SJSA1 (cell line): ENCODE measurements around the gene GALNT15. TPM values are rescaled to one million over a fixed set of nuclear protein-coding genes. Genes with fewer than 3 reads are reported as not detected.
A peak's percentile ranks its signal among the peaks of the same experiment; 100 is the strongest.

Experiments
- DNase-seq, 2 experiments: peaks; one replicate each; pipeline ENCODE4 v3.0.0-alpha.2; 2015 to 2020; ENCODE audit warnings: low spot score in 2 of 2, low read depth in 1 of 2
- H3K27ac ChIP-seq: fragments of 250-450 bp; sonication (Bioruptor Pico); 2 replicates; pipeline ENCODE4 v1.5.1; 2020; ENCODE audit warnings: mild to moderate bottlenecking, moderate library complexity
- H3K27me3 ChIP-seq: fragments of 250-450 bp; sonication (Bioruptor Pico); replicated peaks from 2 replicates; pipeline ENCODE4 v1.5.1; 2020; ENCODE audit warnings: mild to moderate bottlenecking, moderate library complexity
- H3K36me3 ChIP-seq: fragments of 250-450 bp; sonication (Bioruptor Pico); 2 replicates; pipeline ENCODE4 v1.5.1; 2020; ENCODE audit warnings: mild to moderate bottlenecking
- H3K4me1 ChIP-seq: fragments of 250-450 bp; sonication (Bioruptor Pico); replicated peaks from 2 replicates; pipeline ENCODE4 v1.6.1; 2021; ENCODE audit warnings: mild to moderate bottlenecking
- H3K4me3 ChIP-seq: fragments of 250-450 bp; sonication (Bioruptor Pico); 2 replicates; pipeline ENCODE4 v1.5.1; 2020; ENCODE audit warnings: mild to moderate bottlenecking
- H3K9me3 ChIP-seq: fragments of 250-450 bp; sonication (Bioruptor Pico); replicated peaks from 2 replicates; pipeline ENCODE4 v1.5.1; 2020; ENCODE audit warnings: mild to moderate bottlenecking
- total RNA-seq: library from RNA; depleted of rRNA; stranded (reverse); fragments of >200 nt; shearing (Covaris generic); gene quantifications from 2 replicates; pipeline ENCODE4 v1.2.3, GENCODE V29; 2014

The GALNT15 gene
- total RNA-seq, 1 experiment from 2014 or later: 1.3 TPM

DNA sequence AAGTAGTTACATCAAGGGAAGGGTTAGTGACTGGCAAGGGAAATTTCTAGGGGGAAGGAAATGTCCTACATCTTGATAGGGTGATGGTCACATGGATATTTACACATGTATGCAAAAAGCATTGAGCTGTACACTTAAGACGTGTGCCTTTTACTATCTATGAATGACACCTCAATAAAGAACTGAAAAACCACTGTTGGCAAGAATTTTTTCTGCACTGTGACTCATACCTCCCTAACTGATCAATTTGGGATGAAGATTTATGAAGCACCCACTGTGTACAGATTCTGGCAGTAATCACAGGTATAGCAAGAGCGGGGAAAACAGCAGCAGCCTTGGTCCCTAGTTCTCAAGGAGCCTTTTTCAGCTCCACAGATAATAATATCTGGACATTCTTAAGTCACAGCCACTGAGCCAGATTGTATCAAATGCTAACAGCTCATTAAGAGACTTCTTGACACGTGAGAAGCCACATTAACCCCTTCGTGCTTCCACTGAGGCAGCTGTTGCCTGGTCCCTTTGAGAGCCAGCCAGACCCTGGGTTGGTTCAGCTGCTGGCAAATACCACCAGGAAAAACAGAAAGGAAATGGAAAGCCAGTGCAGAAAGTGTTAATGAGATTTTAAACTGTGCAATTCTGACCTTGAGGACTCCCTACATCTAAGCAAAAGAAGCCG is 32.0 kb upstream of the GALNT15 start:
- no peaks in the 10 kb centered on the region for H3K9me3 ChIP-seq
- no peaks in the 10 kb centered on the region for H3K36me3 ChIP-seq
- peaks cover 80% of the 10 kb centered on the region for H3K4me1 ChIP-seq
- H3K27me3 ChIP-seq: no peaks in the 10 kb centered on the region
- no peak overlapping the region for H3K4me3 ChIP-seq
- H3K27ac ChIP-seq: peak overlapping the region; percentile 76
- no peak for DNase-seq

DNA sequence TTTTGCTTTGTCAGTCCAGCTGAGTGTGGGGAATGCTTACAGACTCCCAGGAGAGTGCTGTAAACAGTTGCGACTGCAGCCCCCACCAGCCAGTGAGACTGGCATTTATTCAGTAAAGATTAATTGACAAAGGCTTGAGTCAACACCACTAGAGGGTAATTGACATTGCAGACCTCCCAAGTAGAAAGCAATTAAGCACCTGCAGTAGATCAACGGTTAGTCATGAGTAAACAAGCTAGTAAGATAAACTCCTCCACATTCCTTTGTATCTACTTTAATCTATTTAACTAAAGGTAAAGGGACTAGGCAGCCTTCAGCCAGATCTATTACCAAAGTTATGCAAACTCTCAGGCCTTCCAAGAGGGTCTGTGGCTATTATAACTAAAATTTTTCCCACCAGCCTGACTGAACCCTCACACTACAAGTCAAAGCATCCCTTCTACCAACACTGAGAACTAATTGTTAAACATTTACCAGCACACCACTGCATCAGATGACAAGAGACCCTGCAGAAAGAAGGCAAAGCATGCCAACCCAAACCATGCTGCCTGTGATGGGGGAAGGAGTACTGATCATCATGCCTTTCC is 30.5 kb upstream of the GALNT15 start:
- Histone ChIP-seq H3K27ac (peak overlapping the region; percentile 76), H3K36me3 (no peaks in the 10 kb centered on the region), H3K9me3 (no peaks in the 10 kb centered on the region), H3K4me1 (peaks cover 94% of the 10 kb centered on the region), H3K4me3 (no peak overlapping the region), H3K27me3 (no peaks in the 10 kb centered on the region)
- DNase-seq: peak; percentile 82 to 92

DNA sequence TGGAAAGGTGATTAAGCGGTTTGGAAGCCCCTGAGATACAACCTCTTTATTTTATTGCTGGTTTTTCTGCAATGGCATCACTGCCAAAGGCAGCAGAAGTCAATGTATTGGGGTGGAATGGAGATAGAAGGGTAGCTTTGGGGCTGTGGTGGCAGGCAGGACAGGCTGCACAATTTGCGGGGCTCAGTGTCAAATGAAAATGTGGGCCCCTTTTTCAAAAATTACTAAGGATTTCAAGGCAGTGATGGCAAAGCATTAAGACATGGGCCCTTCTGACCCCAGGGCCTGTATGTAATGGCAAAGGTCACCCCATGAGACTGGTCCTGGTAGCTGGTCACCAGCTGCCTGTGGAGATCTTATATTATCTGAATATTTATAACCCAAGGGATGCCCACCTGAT is 29.3 kb upstream of the GALNT15 start:
- Histone ChIP-seq H3K36me3 (no peaks in the 10 kb centered on the region), H3K4me1 (peaks cover 93% of the 10 kb centered on the region), H3K27ac (peak overlapping the region; percentile 60), H3K4me3 (no peak overlapping the region), H3K27me3 (no peaks in the 10 kb centered on the region), H3K9me3 (no peaks in the 10 kb centered on the region)
- no peak for DNase-seq

DNA sequence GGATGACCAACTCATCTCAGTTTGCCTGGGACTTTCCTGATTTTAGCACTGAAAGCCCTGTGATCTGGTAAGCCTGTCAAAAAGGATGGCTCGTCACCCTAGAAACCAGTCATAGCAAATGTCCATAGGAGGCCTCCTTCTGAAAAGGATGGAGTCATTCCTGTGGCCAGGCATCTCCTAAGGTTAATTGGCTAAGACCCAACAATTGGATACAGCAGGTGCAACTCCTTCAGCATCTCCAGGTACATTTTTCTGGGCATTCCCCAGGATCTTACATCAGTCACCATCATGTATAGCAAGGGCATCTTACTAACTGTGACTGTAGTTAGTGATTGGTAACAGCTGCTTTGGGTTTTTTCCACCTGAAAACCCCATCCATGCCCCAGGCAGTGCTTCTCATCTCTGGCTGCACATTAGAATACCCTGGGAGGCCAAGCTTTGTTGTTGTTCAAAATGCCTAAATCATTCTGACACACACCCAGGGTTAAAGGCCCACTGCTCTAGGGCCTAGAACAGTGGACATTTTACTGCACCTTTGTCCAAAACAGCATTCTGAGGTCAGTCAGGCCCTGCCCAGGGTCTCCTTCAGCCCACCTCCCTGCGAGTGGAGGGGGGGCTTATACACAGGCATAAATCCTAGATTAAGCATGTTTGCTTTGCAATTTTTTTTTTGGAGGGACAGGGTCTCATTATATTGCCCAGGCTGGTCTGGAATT is 28.3 kb upstream of the GALNT15 start:
- H3K4me3 ChIP-seq: no peak overlapping the region
- no peaks in the 10 kb centered on the region for H3K36me3 ChIP-seq
- no peak for DNase-seq
- no peak overlapping the region for H3K27ac ChIP-seq
- H3K27me3 ChIP-seq: no peaks in the 10 kb centered on the region
- H3K9me3 ChIP-seq: no peaks in the 10 kb centered on the region
- H3K4me1 ChIP-seq: peaks cover 86% of the 10 kb centered on the region

DNA sequence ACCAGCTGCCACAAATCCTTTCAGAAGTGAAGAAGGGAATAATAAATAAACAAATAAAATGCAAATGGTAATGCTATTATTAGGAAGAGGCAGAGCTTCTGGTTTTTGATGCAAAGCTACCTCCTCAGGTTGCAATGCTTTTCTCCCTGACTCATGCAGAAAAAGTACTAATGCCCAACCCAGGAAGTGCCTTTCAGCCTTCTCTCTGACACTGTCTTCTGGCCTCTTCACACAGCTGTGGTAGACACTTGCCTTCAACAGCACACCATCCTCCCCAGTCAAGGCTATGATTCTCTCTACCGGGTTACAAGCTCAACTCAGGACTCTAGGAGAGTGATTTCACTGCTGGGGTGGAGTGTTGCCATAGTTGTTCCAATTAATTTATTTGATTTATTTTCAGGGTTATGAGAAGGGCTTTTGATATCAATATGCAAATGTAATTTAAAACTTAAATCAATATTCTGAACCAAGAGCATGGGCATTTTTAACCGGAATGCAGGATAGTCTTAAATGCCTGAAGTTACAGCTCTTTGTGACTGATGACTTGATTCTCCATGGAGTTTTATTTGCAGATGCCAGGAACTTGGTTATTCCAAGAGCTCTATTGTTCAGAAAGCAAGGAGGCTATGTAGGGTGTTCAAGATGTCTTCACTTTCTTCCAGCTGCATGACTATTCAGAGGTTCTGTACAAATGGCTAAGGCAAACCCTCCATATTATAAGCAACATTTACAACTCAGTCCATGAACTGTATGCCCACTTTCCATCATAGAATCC is 27.1 kb upstream of the GALNT15 start:
- Histone ChIP-seq H3K9me3 (no peaks in the 10 kb centered on the region), H3K36me3 (no peaks in the 10 kb centered on the region), H3K4me3 (no peak overlapping the region), H3K27ac (peak overlapping the region; percentile 41), H3K4me1 (peaks cover 75% of the 10 kb centered on the region), H3K27me3 (no peaks in the 10 kb centered on the region)
- DNase-seq: no peak

DNA sequence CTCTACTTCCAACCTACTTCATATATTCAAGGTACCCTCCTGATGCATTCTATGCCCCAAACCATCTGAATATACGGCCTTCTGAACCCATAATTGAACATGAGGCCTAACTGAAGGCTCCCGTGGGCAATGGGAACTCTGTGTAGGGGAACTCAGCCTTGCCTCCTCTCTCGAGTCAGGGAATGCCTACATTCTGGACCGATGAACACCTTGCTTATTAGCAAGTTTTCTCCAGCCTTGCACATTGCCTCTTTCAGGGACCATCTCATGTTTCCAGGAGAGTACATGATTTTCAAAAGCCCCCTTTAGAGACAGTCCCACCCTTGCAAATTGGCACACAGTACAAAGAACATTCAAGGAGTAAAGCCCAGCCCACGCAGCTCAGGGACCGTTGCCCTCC is 26.3 kb upstream of the GALNT15 start:
- DNase-seq: no peak
- no peak overlapping the region for H3K4me3 ChIP-seq
- H3K36me3 ChIP-seq: no peaks in the 10 kb centered on the region
- H3K27me3 ChIP-seq: no peaks in the 10 kb centered on the region
- no peaks in the 10 kb centered on the region for H3K9me3 ChIP-seq
- H3K27ac ChIP-seq: peak overlapping the region; percentile 42; the same call in 1 of the 2 replicates
- peaks cover 67% of the 10 kb centered on the region for H3K4me1 ChIP-seq

DNA sequence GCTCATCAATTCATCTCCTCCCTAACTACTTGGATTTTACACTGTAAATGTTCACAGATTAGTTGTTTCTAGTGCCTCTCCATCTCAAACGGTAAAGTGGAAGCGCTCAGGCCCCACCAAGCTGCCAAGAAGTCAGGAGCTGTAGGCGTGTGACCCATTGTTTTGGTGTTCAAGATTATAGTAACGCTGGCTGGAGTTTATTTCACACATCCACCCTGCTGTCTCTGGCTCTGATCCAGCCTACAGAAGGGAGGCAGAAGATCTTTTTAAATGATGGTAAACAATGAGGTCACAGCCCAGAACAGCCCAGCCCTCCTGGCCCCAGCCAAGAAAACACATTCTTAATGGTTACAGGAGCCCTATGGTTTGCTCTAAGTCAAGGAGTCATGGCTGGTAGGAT is 25.7 kb upstream of the GALNT15 start:
- no peaks in the 10 kb centered on the region for H3K27me3 ChIP-seq
- H3K9me3 ChIP-seq: 0 out of 2 replicates have a peak, but pooled peaks cover 3% of the 10 kb centered on the region
- DNase-seq: peak; percentile 82 to 83
- peak overlapping the region; percentile 42; the same call in 1 of the 2 replicates for H3K27ac ChIP-seq
- peaks cover 61% of the 10 kb centered on the region for H3K4me1 ChIP-seq
- no peaks in the 10 kb centered on the region for H3K36me3 ChIP-seq
- no peak overlapping the region for H3K4me3 ChIP-seq

DNA sequence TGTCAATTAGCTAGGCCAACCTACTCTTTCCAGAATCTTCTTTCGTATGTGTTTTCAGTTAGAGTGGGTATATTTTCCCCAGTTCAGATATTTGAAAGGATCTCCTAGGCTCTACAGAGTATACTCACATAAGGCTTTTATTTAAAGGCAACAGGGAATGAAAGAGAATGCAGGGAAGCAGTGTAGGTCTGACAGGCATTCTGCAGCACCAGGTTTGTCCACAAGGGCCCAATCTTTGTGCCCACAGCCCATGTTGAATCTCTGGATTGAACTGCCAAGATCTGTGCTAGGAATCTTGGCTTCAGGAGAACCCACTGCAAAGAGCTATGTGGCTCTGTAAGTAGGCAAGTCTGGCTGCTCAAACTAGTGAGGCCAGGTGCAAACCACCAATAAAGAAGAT is 24.2 kb upstream of the GALNT15 start:
- Histone ChIP-seq H3K36me3 (no peaks in the 10 kb centered on the region), H3K4me1 (peaks cover 46% of the 10 kb centered on the region), H3K27me3 (no peaks in the 10 kb centered on the region), H3K9me3 (0 out of 2 replicates have a peak, but pooled peaks cover 3% of the 10 kb centered on the region), H3K27ac (no peak overlapping the region), H3K4me3 (no peak overlapping the region)
- no peak for DNase-seq

DNA sequence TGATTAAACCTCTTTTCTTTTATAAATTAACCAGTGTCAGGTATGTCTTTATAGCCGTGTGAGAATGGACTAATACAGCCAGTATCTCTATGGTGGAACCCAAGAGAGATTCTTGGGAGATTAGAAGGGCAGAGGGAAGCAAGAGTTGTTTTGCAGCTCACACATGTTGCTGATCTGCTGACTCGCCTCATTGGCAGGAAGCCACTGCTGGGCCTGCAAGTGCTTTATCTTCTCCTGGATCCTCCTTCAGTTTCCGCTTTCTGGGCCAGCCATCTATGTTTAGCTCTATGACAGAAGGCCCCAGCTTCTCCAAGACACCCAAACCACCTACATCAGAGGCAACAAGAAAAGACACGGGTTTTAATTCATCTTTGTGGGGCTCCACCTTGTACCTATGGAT is 23.4 kb upstream of the GALNT15 start:
- Histone ChIP-seq H3K9me3 (0 out of 2 replicates have a peak, but pooled peaks cover 3% of the 10 kb centered on the region), H3K27me3 (no peaks in the 10 kb centered on the region), H3K4me3 (no peak overlapping the region), H3K4me1 (peaks cover 38% of the 10 kb centered on the region), H3K27ac (no peak overlapping the region), H3K36me3 (no peaks in the 10 kb centered on the region)
- DNase-seq: no peak

DNA sequence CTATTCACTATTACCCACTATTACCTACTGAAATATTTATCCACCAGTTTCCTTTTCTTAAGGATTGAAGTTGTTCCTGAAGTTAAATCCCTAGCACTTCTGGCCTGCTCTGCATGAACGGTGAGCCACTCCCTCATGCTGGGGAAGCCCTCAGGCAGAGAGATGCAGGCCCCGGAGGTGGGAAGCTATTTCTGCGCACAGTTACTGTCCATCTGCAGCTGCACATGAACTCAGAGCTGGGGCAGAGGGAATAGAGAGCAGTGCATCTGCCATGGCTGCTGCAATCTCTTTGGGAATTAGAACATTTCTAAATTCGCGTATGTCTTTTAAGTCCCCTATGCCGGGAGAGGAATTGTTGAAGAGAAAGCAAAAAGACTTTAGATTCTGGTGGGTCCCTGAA is 6.3 kb upstream of the GALNT15 start:
- Histone ChIP-seq H3K27me3 (no peaks in the 10 kb centered on the region), H3K36me3 (no peaks in the 10 kb centered on the region), H3K27ac (no peak overlapping the region), H3K9me3 (no peaks in the 10 kb centered on the region), H3K4me3 (no peak overlapping the region), H3K4me1 (peaks cover 4% of the 10 kb centered on the region)
- DNase-seq: no peak

DNA sequence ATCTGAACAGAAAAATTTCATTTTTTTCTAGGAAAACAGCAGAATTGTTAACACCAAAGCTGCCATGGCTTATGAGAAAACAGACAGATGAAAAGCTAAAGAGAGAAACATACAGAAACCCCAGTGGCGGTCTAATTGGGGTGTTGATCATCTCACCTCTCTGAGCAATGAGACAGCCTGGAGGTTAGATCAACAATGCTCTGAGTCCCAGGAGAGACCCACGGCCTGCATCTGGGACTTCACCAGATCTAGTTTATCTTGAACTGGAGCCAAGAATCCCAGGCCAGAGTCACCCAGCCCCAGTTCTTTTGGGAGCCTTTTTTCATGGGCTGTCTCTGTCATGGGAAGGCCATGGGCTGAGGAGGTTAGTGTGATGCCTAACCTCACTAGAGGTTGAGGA is 3.5 kb upstream of the GALNT15 start:
- Histone ChIP-seq H3K27me3 (no peaks in the 10 kb centered on the region), H3K4me1 (peaks cover 32% of the 10 kb centered on the region), H3K9me3 (no peaks in the 10 kb centered on the region), H3K36me3 (no peaks in the 10 kb centered on the region), H3K4me3 (no peak overlapping the region), H3K27ac (no peak overlapping the region)
- no peak for DNase-seq

DNA sequence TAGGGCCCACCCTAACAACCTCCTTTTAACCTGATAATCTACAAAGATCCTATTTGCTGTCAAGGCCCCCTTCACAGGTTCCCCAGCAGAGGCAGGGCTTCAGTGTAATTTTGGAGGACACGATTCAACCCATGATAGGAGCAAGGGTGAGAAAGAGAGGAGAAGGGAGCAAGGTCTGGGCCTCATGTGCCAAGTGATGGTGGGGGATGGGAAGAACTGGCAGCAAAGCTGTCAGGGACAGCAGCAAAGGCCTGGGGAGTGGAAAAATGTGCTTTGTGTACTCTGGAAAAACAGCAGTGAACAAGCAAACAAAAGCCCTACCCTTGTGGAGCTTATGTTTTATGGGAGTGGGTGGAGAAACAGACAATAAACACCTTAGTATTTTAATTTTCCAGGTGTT is 2.7 kb upstream of the GALNT15 start:
- Histone ChIP-seq H3K4me1 (peaks cover 40% of the 10 kb centered on the region), H3K27me3 (no peaks in the 10 kb centered on the region), H3K9me3 (no peaks in the 10 kb centered on the region), H3K4me3 (no peak overlapping the region), H3K36me3 (no peaks in the 10 kb centered on the region), H3K27ac (no peak overlapping the region)
- DNase-seq: no peak

DNA sequence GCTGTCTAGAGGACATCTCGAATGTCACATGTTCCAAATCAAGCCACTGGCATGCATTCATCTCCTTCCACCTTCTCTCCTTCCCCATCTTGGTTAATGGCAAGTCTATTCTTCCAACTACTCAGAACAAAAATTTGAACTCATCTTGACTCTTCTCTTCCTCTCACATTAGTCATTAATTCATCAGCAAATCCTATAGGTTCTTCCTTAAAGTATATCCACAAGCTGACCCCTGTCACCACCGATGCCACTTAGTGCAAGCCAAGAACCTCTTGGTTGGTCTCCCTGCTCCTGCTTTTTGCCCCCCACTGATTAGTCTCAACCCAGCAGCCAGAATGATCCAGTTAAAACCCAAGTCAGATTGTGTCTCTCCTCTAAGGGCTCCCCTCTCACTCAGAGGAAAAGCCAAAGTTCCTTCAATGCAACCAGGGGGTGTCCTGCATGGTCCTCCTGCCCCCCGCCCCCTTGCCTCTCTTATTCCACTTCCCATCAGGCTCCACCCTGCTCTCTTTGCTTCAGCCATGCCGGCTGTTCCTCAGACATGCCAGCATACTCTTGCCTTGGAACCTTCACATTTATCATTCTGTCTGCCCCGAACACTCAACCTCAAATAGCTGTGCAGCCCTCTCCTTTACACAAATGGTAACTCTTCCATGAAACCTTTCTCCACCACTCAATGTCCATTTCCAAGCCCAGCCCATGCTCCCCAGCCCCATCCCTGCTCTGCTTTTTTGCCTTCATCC is 1.0 kb upstream of the GALNT15 start:
- Histone ChIP-seq H3K4me1 (peaks cover 56% of the 10 kb centered on the region), H3K9me3 (no peaks in the 10 kb centered on the region), H3K27ac (peak overlapping the region; percentile 32; the same call in 1 of the 2 replicates), H3K4me3 (no peak overlapping the region), H3K36me3 (no peaks in the 10 kb centered on the region), H3K27me3 (no peaks in the 10 kb centered on the region)
- no peak for DNase-seq
